ENCODE data around the gene MYOM3. TPM values are rescaled to one million over a fixed set of nuclear protein-coding genes. Genes with fewer than 3 reads are reported as not detected.
A peak's percentile ranks its signal among the peaks of the same experiment; 100 is the strongest.

The MYOM3 gene
- total and polyA plus RNA-seq, 2 of the 13 experiments (the other 11 are each of a cell fraction or from before 2014, with no cell fraction given) = 5.8 to 15.3 TPM

DNA sequence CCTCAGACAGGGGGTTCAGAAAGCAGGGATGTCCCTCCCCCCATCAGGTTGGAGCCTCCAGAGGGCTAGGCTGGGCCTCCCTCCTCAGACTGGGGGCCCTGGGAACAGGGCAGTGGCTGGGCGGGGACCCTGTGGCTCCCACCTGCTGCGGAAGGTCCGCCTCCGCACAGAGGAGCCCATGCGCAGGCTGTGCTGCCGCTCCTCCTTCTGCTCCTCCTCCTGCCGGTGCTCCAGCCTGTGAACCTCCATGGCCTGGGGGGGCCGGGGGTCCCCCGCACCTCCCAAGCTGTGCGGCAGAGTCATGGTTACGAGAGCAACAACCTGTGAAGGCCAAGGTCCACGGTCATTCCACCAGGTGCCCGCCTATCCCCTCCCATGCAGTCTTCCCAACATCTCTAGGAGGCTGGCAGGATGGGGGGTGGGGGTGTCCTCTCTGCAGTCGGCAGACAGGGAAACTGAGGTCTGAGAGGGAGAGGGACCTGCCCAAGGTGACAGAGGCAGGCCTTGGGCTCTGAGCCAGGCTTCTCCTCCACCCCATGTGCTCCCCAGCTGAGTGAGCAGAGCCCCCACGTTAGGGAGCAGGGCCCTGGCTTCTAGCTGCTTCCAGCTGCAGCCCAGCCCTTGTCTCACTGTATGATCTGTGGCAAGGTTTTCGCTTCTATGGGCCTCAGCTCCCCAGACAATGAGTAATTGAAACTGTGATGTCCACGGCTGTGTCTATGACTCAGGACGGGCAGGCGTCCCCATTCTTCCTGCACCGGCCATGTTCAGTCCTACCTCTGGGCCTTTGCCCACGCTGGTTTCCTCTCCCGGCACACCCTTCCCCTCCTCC lies 3.4 kb downstream of the MYOM3 start (continued):
- TF ChIP-seq FOXO1 (CRISPR knock-in tag; IDR thresholded peaks at IDR 0.05) (no peak; the same call in 1 of the 2 replicates), FOSL2 (CRISPR knock-in tag; IDR thresholded peaks at IDR 0.05) (peak; percentile 66), ZNF460 (CRISPR knock-in tag; IDR thresholded peaks at IDR 0.05; ENCODE audit: borderline replicate concordance) (no peak), SNAPC2 (CRISPR knock-in tag; IDR thresholded peaks at IDR 0.05) (0 out of 2 replicates have a peak, but pooled peaks have one; percentile 18), ZBED4 (CRISPR knock-in tag; IDR thresholded peaks at IDR 0.05; ENCODE audit: borderline replicate concordance) (no peak), CBX5 (CRISPR knock-in tag; IDR thresholded peaks at IDR 0.05; ENCODE audit: borderline replicate concordance) (no peak; the same call in 1 of the 2 replicates), NKX3-1 (CRISPR knock-in tag; IDR thresholded peaks at IDR 0.05) (no peak), ZNF335 (CRISPR knock-in tag; IDR thresholded peaks at IDR 0.05) (peak; percentile 75; the same call in 1 of the 2 replicates), XBP1 (CRISPR knock-in tag; IDR thresholded peaks at IDR 0.05) (no peak)
- TF ChIP-seq, protein P1, sequence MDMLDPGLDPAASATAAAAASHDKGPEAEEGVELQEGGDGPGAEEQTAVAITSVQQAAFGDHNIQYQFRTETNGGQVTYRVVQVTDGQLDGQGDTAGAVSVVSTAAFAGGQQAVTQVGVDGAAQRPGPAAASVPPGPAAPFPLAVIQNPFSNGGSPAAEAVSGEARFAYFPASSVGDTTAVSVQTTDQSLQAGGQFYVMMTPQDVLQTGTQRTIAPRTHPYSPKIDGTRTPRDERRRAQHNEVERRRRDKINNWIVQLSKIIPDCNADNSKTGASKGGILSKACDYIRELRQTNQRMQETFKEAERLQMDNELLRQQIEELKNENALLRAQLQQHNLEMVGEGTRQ (IDR thresholded peaks at IDR 0.05; ENCODE audit: low read depth, low read length) = no peak
- TF ChIP-seq, protein P1 (CRISPR knock-in tag; IDR thresholded peaks at IDR 0.05; ENCODE audit: borderline replicate concordance) = no peak
- TF ChIP-seq, protein P2, sequence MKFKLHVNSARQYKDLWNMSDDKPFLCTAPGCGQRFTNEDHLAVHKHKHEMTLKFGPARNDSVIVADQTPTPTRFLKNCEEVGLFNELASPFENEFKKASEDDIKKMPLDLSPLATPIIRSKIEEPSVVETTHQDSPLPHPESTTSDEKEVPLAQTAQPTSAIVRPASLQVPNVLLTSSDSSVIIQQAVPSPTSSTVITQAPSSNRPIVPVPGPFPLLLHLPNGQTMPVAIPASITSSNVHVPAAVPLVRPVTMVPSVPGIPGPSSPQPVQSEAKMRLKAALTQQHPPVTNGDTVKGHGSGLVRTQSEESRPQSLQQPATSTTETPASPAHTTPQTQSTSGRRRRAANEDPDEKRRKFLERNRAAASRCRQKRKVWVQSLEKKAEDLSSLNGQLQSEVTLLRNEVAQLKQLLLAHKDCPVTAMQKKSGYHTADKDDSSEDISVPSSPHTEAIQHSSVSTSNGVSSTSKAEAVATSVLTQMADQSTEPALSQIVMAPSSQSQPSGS (CRISPR knock-in tag; IDR thresholded peaks at IDR 0.05) = peak; percentile 65; the same call in 1 of the 2 replicates
- TF ChIP-seq, protein P3, sequence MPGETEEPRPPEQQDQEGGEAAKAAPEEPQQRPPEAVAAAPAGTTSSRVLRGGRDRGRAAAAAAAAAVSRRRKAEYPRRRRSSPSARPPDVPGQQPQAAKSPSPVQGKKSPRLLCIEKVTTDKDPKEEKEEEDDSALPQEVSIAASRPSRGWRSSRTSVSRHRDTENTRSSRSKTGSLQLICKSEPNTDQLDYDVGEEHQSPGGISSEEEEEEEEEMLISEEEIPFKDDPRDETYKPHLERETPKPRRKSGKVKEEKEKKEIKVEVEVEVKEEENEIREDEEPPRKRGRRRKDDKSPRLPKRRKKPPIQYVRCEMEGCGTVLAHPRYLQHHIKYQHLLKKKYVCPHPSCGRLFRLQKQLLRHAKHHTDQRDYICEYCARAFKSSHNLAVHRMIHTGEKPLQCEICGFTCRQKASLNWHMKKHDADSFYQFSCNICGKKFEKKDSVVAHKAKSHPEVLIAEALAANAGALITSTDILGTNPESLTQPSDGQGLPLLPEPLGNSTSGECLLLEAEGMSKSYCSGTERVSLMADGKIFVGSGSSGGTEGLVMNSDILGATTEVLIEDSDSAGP (CRISPR knock-in tag; IDR thresholded peaks at IDR 0.05; ENCODE audit: borderline replicate concordance) = peak; percentile 82
- TF ChIP-seq, protein P4, sequence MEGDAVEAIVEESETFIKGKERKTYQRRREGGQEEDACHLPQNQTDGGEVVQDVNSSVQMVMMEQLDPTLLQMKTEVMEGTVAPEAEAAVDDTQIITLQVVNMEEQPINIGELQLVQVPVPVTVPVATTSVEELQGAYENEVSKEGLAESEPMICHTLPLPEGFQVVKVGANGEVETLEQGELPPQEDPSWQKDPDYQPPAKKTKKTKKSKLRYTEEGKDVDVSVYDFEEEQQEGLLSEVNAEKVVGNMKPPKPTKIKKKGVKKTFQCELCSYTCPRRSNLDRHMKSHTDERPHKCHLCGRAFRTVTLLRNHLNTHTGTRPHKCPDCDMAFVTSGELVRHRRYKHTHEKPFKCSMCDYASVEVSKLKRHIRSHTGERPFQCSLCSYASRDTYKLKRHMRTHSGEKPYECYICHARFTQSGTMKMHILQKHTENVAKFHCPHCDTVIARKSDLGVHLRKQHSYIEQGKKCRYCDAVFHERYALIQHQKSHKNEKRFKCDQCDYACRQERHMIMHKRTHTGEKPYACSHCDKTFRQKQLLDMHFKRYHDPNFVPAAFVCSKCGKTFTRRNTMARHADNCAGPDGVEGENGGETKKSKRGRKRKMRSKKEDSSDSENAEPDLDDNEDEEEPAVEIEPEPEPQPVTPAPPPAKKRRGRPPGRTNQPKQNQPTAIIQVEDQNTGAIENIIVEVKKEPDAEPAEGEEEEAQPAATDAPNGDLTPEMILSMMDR (CRISPR knock-in tag; IDR thresholded peaks at IDR 0.05) = peak; percentile 10; the same call in 1 of the 2 replicates
- TF ChIP-seq, protein P5, sequence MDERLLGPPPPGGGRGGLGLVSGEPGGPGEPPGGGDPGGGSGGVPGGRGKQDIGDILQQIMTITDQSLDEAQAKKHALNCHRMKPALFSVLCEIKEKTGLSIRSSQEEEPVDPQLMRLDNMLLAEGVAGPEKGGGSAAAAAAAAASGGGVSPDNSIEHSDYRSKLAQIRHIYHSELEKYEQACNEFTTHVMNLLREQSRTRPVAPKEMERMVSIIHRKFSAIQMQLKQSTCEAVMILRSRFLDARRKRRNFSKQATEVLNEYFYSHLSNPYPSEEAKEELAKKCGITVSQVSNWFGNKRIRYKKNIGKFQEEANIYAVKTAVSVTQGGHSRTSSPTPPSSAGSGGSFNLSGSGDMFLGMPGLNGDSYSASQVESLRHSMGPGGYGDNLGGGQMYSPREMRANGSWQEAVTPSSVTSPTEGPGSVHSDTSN (CRISPR knock-in tag; IDR thresholded peaks at IDR 0.05) = 0 out of 2 replicates have a peak, but pooled peaks have one; percentile 19

All from HepG2 (cell line).